ENCODE measurements around the gene CDH23.

Gene CDH23

GRCh38 chr10:71381611-71382010 lies 15.1 kb upstream of the CDH23 start:
- no peaks in the 10 kb centered on the region for H3K9me3 ChIP-seq (ENCODE audit: control insufficient read depth, low read length)
- H3K36me3 ChIP-seq (ENCODE audit: control insufficient read depth, insufficient read depth, low read length): no peaks in the 10 kb centered on the region
- no peaks in the 10 kb centered on the region for H3K4me1 ChIP-seq (ENCODE audit: control insufficient read depth, insufficient read depth, low read length)
- no peak overlapping the region for H3K4me3 ChIP-seq (ENCODE audit: insufficient read depth, low read depth, low read length)
- H3K27ac ChIP-seq (ENCODE audit: insufficient read depth, low read depth, low read length, poor library complexity, severe bottlenecking): no peak overlapping the region
- no peaks in the 10 kb centered on the region for H3K27me3 ChIP-seq (ENCODE audit: control insufficient read depth, insufficient read depth, low read length, poor library complexity, severe bottlenecking)
- WGBS, 2 experiments: 81 to 86% methylated on average over 3 of the region's 3 CpGs

DNA sequence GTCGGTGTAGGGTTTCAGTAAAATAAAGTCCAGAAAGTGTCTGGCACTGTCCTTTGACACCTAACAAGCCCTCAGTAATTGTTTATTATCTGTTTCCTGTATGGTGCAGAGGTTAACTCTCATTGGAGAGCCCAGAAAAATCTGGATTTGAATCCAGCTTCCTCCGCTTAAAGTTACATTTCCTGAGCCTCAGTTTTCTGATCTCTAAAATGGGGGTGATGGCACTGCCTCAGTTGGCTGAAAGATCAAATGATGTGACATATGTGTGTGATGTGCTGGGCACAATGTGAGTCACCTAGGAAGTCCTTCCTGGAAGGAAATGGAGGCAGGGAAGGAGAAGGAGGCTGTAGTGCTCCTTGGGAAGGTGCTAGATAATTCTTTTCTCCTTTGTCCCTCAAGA lies 14.7 kb upstream of the CDH23 start:
- Histone ChIP-seq H3K4me1 (ENCODE audit: control insufficient read depth, insufficient read depth, low read length) (no peaks in the 10 kb centered on the region), H3K36me3 (ENCODE audit: control insufficient read depth, insufficient read depth, low read length) (no peaks in the 10 kb centered on the region), H3K9me3 (ENCODE audit: control insufficient read depth, low read length) (no peaks in the 10 kb centered on the region), H3K27me3 (ENCODE audit: control insufficient read depth, insufficient read depth, low read length, poor library complexity, severe bottlenecking) (no peaks in the 10 kb centered on the region), H3K27ac (ENCODE audit: insufficient read depth, low read depth, low read length, poor library complexity, severe bottlenecking) (no peak overlapping the region), H3K4me3 (ENCODE audit: insufficient read depth, low read depth, low read length) (no peak overlapping the region)
- whole genome bisulfite sequencing, 2 experiments: 97% methylated on average over 2 of the region's 2 CpGs

- H3K4me1 ChIP-seq (ENCODE audit: control insufficient read depth, insufficient read depth, low read length): no peaks in the 10 kb centered on the region
- H3K4me3 ChIP-seq (ENCODE audit: insufficient read depth, low read depth, low read length): no peak overlapping the region
- WGBS, 2 experiments: 91 to 97% methylated on average over 1 of the region's 1 CpG
- H3K27ac ChIP-seq (ENCODE audit: insufficient read depth, low read depth, low read length, poor library complexity, severe bottlenecking): no peak overlapping the region
- no peaks in the 10 kb centered on the region for H3K9me3 ChIP-seq (ENCODE audit: control insufficient read depth, low read length)
- no peaks in the 10 kb centered on the region for H3K36me3 ChIP-seq (ENCODE audit: control insufficient read depth, insufficient read depth, low read length)
- no peaks in the 10 kb centered on the region for H3K27me3 ChIP-seq (ENCODE audit: control insufficient read depth, insufficient read depth, low read length, poor library complexity, severe bottlenecking)
Measured at GRCh38 chr10:71382757-71383156, 14.0 kb upstream of the CDH23 start.

- H3K27me3 ChIP-seq (ENCODE audit: control insufficient read depth, insufficient read depth, low read length, poor library complexity, severe bottlenecking): no peaks in the 10 kb centered on the region
- no peaks in the 10 kb centered on the region for H3K4me1 ChIP-seq (ENCODE audit: control insufficient read depth, insufficient read depth, low read length)
- no peaks in the 10 kb centered on the region for H3K9me3 ChIP-seq (ENCODE audit: control insufficient read depth, low read length)
- 25 to 26% methylated on average over 10 of the region's 10 CpGs for WGBS, 2 experiments
- H3K4me3 ChIP-seq (ENCODE audit: insufficient read depth, low read depth, low read length): no peak overlapping the region
- H3K36me3 ChIP-seq (ENCODE audit: control insufficient read depth, insufficient read depth, low read length): no peaks in the 10 kb centered on the region
- no peak overlapping the region for H3K27ac ChIP-seq (ENCODE audit: insufficient read depth, low read depth, low read length, poor library complexity, severe bottlenecking)
Measured at GRCh38 chr10:71383972-71384687, 12.6 kb upstream of the CDH23 start.

DNA sequence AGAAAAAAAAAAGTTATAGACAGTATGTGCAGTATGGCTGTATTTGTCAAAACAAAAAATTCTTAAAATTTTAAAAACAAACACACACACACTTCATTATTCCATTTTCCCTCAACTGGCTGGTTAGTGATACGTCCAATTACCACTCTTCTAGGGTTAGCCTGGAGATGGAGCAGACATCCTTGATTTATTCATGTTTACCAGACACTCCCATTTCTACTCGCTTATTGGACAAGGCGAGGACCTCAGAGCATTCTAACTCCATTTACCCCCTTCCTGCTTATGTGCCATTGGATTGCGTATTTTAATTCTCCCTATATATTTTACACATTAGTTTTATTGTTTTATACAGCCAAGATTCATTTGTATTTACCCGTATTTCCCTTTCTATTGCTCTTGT lies 8.5 kb upstream of the CDH23 start:
- H3K36me3 ChIP-seq (ENCODE audit: control insufficient read depth, insufficient read depth, low read length): no peaks in the 10 kb centered on the region
- 91 to 96% methylated on average over 4 to 5 of the region's 5 CpGs for WGBS, 2 experiments
- no peak overlapping the region for H3K4me3 ChIP-seq (ENCODE audit: insufficient read depth, low read depth, low read length)
- H3K9me3 ChIP-seq (ENCODE audit: control insufficient read depth, low read length): no peaks in the 10 kb centered on the region
- H3K27me3 ChIP-seq (ENCODE audit: control insufficient read depth, insufficient read depth, low read length, poor library complexity, severe bottlenecking): no peaks in the 10 kb centered on the region
- H3K4me1 ChIP-seq (ENCODE audit: control insufficient read depth, insufficient read depth, low read length): peaks cover 4% of the 10 kb centered on the region
- H3K27ac ChIP-seq (ENCODE audit: insufficient read depth, low read depth, low read length, poor library complexity, severe bottlenecking): no peak overlapping the region

DNA sequence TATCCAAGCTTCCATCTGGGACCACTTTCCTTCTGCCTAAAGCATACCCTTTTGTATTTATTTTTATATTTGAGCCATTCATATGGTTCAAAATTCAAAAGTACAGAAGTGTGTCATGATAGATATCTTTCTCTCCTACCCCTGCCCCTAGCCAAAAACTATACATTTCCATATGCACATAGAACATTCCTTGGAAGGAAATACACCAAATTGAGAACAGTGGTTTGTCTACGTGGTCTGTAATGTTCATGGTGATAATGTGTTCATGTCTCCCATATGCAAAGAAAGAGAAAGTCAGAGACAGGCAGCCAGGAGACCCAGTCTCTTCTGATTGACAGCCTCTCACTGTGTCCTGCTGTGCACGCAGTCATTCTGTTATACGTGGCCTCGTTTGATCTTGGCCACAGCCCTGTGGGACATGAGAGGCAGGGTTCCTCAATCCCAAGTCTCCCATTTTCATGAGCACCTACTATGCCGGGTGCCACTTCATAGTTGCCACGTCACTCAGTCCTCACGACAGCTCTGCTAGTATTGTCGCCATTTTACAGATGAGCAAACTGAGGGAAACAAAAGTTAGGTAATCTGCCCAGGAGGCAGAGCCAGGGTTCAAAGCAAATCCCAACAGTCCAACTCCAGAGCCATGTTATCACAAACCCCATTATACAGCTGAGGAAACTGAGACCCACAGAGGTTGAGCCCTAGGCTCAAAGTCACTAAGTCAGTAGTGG lies 8.0 kb upstream of the CDH23 start:
- Histone ChIP-seq H3K4me3 (ENCODE audit: insufficient read depth, low read depth, low read length) (no peak overlapping the region), H3K4me1 (ENCODE audit: control insufficient read depth, insufficient read depth, low read length) (peaks cover 4% of the 10 kb centered on the region), H3K9me3 (ENCODE audit: control insufficient read depth, low read length) (no peaks in the 10 kb centered on the region), H3K27me3 (ENCODE audit: control insufficient read depth, insufficient read depth, low read length, poor library complexity, severe bottlenecking) (no peaks in the 10 kb centered on the region), H3K36me3 (ENCODE audit: control insufficient read depth, insufficient read depth, low read length) (no peaks in the 10 kb centered on the region), H3K27ac (ENCODE audit: insufficient read depth, low read depth, low read length, poor library complexity, severe bottlenecking) (no peak overlapping the region)
- 76 to 81% methylated on average over 8 of the region's 8 CpGs for WGBS, 2 experiments

DNA sequence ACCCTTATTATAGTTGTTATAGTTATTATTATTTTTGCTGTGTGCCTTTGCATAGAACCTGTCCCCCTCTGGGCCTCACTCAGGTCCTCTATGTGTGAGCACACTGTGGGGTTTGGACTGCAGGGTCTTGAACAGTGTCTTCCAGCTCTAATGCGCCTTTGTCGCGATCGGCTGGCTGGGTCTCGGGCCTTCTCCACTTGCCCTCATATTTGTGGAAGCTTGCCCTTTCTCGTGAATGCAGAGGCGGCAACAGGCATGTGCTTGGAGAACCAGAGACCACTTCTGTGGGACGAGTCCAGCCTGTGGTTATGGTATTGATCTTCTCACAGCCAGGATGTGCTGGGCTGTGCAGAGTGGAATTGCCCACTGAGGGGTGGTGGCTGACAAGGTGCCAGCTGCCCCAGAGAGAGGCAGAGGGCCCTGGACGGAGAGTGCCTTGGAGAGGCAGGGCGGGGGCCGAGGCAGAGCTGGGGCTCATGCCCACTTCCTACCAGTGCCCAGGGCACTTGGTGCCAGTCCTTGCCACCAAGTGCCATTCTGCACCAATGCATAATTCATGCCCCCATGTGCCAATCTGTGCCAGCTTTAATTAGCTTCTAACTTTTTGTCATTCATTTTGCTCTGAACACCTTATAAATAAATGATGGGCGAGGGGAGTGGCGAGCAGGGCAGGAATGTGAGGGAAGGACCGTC lies 6.8 kb upstream of the CDH23 start:
- H3K27ac ChIP-seq (ENCODE audit: insufficient read depth, low read depth, low read length, poor library complexity, severe bottlenecking): no peak overlapping the region
- WGBS, 2 experiments: 87 to 89% methylated on average over 14 of the region's 14 CpGs
- H3K27me3 ChIP-seq (ENCODE audit: control insufficient read depth, insufficient read depth, low read length, poor library complexity, severe bottlenecking): no peaks in the 10 kb centered on the region
- peaks cover 4% of the 10 kb centered on the region for H3K4me1 ChIP-seq (ENCODE audit: control insufficient read depth, insufficient read depth, low read length)
- no peaks in the 10 kb centered on the region for H3K9me3 ChIP-seq (ENCODE audit: control insufficient read depth, low read length)
- no peak overlapping the region for H3K4me3 ChIP-seq (ENCODE audit: insufficient read depth, low read depth, low read length)
- H3K36me3 ChIP-seq (ENCODE audit: control insufficient read depth, insufficient read depth, low read length): no peaks in the 10 kb centered on the region

DNA sequence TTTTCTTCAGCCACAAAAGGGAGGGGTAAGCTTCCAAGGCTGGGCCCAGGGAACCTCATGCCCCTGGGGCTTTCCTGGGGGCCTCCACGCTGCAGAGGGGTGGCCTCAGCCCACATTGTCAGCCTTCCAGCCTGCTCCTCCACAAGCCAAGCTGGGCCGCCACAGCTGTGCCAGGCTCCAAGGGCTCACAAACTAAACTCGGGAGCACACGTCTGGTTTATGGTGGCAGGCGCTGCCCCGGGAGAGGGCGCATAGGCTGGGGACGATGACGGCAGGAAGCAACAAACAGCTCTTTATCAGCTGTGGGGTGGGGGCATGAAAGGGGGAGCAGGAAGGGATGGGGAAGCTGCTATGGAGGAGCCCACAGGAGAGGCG lies 6.3 kb upstream of the CDH23 start:
- peaks cover 5% of the 10 kb centered on the region for H3K27me3 ChIP-seq (ENCODE audit: control insufficient read depth, insufficient read depth, low read length, poor library complexity, severe bottlenecking)

DNA sequence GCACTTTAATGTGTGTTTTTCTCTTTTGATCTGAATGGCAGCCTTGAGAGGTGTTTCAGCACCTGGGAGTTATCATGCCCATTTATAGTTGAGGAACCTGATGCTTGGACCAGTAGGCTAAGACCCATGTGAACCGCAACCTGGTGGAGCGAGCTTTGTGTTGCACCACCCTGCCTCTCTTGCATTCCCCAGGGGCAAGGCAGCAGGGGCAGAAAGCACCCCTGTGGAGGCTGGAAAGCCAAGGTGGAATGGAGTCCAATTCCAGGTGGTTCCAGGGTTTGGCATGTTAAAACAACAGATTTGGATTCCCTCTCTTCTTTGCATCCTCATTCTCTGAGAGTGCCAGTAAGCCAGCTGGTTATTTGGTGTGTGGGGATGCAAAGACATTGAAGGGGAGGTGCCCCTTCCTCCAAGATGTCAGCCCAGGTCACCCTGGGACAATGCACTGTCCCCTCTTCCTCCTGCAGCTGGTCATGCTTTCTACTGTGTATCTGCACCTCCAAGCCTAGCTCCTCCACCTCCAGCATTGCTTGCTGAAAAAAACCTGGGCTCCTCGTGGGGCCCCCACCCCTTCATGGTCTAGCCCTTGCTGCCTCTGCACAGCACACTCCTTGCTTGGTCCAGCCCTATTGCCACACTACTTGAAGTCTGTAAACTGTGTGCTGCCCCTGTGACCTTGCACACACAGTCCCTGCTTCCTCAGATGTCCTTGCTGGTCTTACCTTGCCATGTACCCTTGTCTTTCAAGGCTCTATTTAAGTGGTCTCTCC lies 5.6 kb upstream of the CDH23 start:
- WGBS, 2 experiments: 89 to 91% methylated on average over 3 of the region's 3 CpGs
- Histone ChIP-seq H3K9me3 (ENCODE audit: control insufficient read depth, low read length) (no peaks in the 10 kb centered on the region), H3K4me1 (ENCODE audit: control insufficient read depth, insufficient read depth, low read length) (peaks cover 4% of the 10 kb centered on the region), H3K36me3 (ENCODE audit: control insufficient read depth, insufficient read depth, low read length) (no peaks in the 10 kb centered on the region), H3K27me3 (ENCODE audit: control insufficient read depth, insufficient read depth, low read length, poor library complexity, severe bottlenecking) (peaks cover 11% of the 10 kb centered on the region), H3K4me3 (ENCODE audit: insufficient read depth, low read depth, low read length) (no peak overlapping the region), H3K27ac (ENCODE audit: insufficient read depth, low read depth, low read length, poor library complexity, severe bottlenecking) (no peak overlapping the region)

More for the DNA sequence above, 6.3 kb upstream of the CDH23 start:
- H3K4me1 ChIP-seq (ENCODE audit: control insufficient read depth, insufficient read depth, low read length): peaks cover 4% of the 10 kb centered on the region
- no peak overlapping the region for H3K4me3 ChIP-seq (ENCODE audit: insufficient read depth, low read depth, low read length)
- no peak overlapping the region for H3K27ac ChIP-seq (ENCODE audit: insufficient read depth, low read depth, low read length, poor library complexity, severe bottlenecking)
- H3K36me3 ChIP-seq (ENCODE audit: control insufficient read depth, insufficient read depth, low read length): no peaks in the 10 kb centered on the region
- no peaks in the 10 kb centered on the region for H3K9me3 ChIP-seq (ENCODE audit: control insufficient read depth, low read length)
- 71 to 76% methylated on average over 10 of the region's 10 CpGs for WGBS, 2 experiments

- no peaks in the 10 kb centered on the region for H3K36me3 ChIP-seq (ENCODE audit: control insufficient read depth, insufficient read depth, low read length)
- H3K27me3 ChIP-seq (ENCODE audit: control insufficient read depth, insufficient read depth, low read length, poor library complexity, severe bottlenecking): peaks cover 11% of the 10 kb centered on the region
- no peak overlapping the region for H3K27ac ChIP-seq (ENCODE audit: insufficient read depth, low read depth, low read length, poor library complexity, severe bottlenecking)
- 95 to 98% methylated on average over 5 of the region's 5 CpGs for WGBS, 2 experiments
- peaks cover 4% of the 10 kb centered on the region for H3K4me1 ChIP-seq (ENCODE audit: control insufficient read depth, insufficient read depth, low read length)
- no peaks in the 10 kb centered on the region for H3K9me3 ChIP-seq (ENCODE audit: control insufficient read depth, low read length)
- H3K4me3 ChIP-seq (ENCODE audit: insufficient read depth, low read depth, low read length): no peak overlapping the region
Measured at GRCh38 chr10:71391701-71392100, 5.0 kb upstream of the CDH23 start.

All from ectodermal cell (in vitro differentiated cells).